Nephron progenitor cell (in vitro differentiated cells): ENCODE data around the gene IL17C.
A peak's percentile ranks its signal among the peaks of the same experiment; 100 is the strongest.

Experiments used
- DNase-seq: peaks from one replicate; pipeline ENCODE4 v3.0.0; 2021
- H3K27ac Mint-ChIP-seq: 2 replicates; pipeline ENCODE4 v1.8.0; 2021; ENCODE audit warnings: mild to moderate bottlenecking, moderate library complexity, mixed read lengths
- H3K27me3 Mint-ChIP-seq: 2 replicates; pipeline ENCODE4 v1.8.0; 2021; ENCODE audit warnings: mild to moderate bottlenecking, low read depth, mixed read lengths; ENCODE audit not compliant: poor library complexity
- H3K36me3 Mint-ChIP-seq: 2 replicates; pipeline ENCODE4 v1.8.0; 2021; ENCODE audit warnings: low read depth, mixed read lengths
- H3K4me1 Mint-ChIP-seq: 2 replicates; pipeline ENCODE4 v1.8.0; 2021; ENCODE audit warnings: mixed read lengths
- H3K4me3 Mint-ChIP-seq: 2 replicates; pipeline ENCODE4 v1.8.0; 2021; ENCODE audit warnings: mild to moderate bottlenecking, moderate library complexity, mixed read lengths
- H3K9me3 Mint-ChIP-seq: 2 replicates; pipeline ENCODE4 v1.8.0; 2021; ENCODE audit warnings: mild to moderate bottlenecking, moderate library complexity, mixed read lengths
- TF ChIP-seq, protein P1 (sequence below): fragments of 200-600 bp; sonication (generic); IDR thresholded peaks from 2 replicates; pipeline ENCODE4 v1.5.0; 2021; ENCODE audit warnings: antibody characterized with exemption

The IL17C gene

DNA sequence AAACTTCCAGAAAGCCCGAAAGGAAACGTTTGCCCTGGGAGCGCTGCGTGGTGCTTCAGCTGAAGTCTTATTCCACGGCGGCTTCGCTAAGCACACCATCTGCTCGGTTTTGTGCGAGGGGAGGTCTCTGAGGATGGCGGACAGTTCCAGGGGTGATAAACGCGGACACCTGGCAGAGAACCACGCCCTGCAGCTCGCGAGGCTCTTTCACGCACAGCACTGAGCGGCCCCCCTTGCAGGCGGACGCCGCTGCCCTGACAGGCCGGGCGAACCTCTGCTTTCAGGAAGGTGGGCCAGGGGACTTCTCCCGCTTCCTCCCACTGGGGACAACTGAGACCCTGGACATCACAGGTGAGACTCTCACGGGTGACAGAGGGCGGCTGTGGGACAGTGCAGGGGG, 20.8 kb downstream of the IL17C start:
- H3K4me3 Mint-ChIP-seq: no peak overlapping the region
- no peaks in the 10 kb centered on the region for H3K36me3 Mint-ChIP-seq
- H3K4me1 Mint-ChIP-seq: peaks cover 14% of the 10 kb centered on the region
- DNase-seq: no peak
- TF ChIP-seq, protein P1, sequence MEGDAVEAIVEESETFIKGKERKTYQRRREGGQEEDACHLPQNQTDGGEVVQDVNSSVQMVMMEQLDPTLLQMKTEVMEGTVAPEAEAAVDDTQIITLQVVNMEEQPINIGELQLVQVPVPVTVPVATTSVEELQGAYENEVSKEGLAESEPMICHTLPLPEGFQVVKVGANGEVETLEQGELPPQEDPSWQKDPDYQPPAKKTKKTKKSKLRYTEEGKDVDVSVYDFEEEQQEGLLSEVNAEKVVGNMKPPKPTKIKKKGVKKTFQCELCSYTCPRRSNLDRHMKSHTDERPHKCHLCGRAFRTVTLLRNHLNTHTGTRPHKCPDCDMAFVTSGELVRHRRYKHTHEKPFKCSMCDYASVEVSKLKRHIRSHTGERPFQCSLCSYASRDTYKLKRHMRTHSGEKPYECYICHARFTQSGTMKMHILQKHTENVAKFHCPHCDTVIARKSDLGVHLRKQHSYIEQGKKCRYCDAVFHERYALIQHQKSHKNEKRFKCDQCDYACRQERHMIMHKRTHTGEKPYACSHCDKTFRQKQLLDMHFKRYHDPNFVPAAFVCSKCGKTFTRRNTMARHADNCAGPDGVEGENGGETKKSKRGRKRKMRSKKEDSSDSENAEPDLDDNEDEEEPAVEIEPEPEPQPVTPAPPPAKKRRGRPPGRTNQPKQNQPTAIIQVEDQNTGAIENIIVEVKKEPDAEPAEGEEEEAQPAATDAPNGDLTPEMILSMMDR: no peak
- H3K9me3 Mint-ChIP-seq: no peaks in the 10 kb centered on the region
- H3K27ac Mint-ChIP-seq: no peak overlapping the region
- peaks cover 2% of the 10 kb centered on the region for H3K27me3 Mint-ChIP-seq

GRCh38 chr16:88661468-88661867, 23.1 kb downstream of the IL17C start:
- Mint-ChIP-seq H3K4me1 (peaks cover 19% of the 10 kb centered on the region), H3K27me3 (no peaks in the 10 kb centered on the region), H3K36me3 (peaks cover 6% of the 10 kb centered on the region), H3K4me3 (peak overlapping the region; percentile 88), H3K9me3 (no peaks in the 10 kb centered on the region), H3K27ac (no peak overlapping the region)
- DNase-seq: no peak
- TF ChIP-seq, protein P1: no peak

- peak; percentile 36 for DNase-seq
Observed at GRCh38 chr16:88662222-88662842, 24.0 kb downstream of the IL17C start.

DNA sequence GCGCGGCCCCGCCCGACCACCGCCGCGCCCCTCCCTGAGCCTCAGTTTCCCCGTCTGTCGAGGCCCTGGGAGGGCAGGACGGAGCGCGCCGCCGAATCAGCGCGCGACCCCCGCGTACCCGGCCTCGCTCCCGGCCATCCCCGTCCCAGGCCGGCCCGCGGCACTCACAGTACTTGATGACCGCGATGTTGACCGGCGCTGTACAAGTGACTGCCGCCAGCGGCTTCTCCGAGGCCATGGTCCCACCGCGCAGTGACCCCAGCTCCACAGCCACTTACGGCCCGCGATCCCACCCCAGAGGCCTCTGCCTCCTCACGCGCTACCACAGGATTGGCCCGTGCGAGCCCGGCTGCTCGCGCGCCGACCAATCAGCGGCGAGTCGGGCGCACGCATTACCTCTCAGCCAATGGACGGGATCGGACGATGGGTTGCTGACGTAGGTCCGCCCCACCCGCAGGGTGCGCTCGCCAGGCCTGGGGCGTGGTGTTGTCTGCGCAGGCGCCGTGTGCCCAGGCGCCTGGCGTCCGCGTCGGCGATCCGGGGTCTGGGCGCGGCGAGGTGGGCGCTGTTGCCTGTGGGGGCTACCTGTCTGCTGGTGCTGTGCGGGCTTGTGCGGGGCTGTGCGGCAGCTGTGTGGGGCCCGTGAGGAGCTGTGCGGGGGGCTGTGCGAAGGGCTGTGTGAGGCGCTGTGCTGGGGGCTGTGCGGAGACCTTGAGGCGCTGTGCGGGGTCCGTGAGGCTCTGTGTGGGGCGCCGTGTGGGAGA, 24.7 kb downstream of the IL17C start, which contains the start of gene MVD:
Gene MVD (minus strand): TSS at position 249 of the 764 bp plus-strand sequence. CDS start 11 bp downstream, at position 238.
- Mint-ChIP-seq H3K4me1 (peaks cover 26% of the 10 kb centered on the region), H3K9me3 (no peaks in the 10 kb centered on the region), H3K27ac (peak within 1 kb of the TSS; percentile 88), H3K36me3 (peaks cover 9% of the 10 kb centered on the region), H3K27me3 (no peaks in the 10 kb centered on the region), H3K4me3 (peak within 1 kb of the TSS; percentile 90)
- TF ChIP-seq, protein P1: no peak
- DNase-seq: peak; percentile 94

More at GRCh38 chr16:88662222-88662842, 24.0 kb downstream of the IL17C start:
- no peaks in the 10 kb centered on the region for H3K27me3 Mint-ChIP-seq
- TF ChIP-seq, protein P1: no peak
- peak overlapping the region; percentile 34 for H3K27ac Mint-ChIP-seq
- H3K4me1 Mint-ChIP-seq: peaks cover 22% of the 10 kb centered on the region
- H3K4me3 Mint-ChIP-seq: peak overlapping the region; percentile 88
- peaks cover 9% of the 10 kb centered on the region for H3K36me3 Mint-ChIP-seq
- no peaks in the 10 kb centered on the region for H3K9me3 Mint-ChIP-seq

GRCh38 chr16:88665148-88665547, 26.8 kb downstream of the IL17C start:
- peaks cover 26% of the 10 kb centered on the region for H3K4me1 Mint-ChIP-seq
- no peak for DNase-seq
- H3K27ac Mint-ChIP-seq: no peak overlapping the region
- no peaks in the 10 kb centered on the region for H3K9me3 Mint-ChIP-seq
- no peaks in the 10 kb centered on the region for H3K27me3 Mint-ChIP-seq
- TF ChIP-seq, protein P1: no peak
- H3K4me3 Mint-ChIP-seq: peak overlapping the region; percentile 90
- H3K36me3 Mint-ChIP-seq: peaks cover 15% of the 10 kb centered on the region
